ENCODE results near the gene RCAN1. TPM values are rescaled to one million over a fixed set of nuclear protein-coding genes. Genes with fewer than 3 reads are reported as not detected.

The RCAN1 gene
- total RNA-seq, 1 donor from 2014 or later = 22.1 TPM

DNA sequence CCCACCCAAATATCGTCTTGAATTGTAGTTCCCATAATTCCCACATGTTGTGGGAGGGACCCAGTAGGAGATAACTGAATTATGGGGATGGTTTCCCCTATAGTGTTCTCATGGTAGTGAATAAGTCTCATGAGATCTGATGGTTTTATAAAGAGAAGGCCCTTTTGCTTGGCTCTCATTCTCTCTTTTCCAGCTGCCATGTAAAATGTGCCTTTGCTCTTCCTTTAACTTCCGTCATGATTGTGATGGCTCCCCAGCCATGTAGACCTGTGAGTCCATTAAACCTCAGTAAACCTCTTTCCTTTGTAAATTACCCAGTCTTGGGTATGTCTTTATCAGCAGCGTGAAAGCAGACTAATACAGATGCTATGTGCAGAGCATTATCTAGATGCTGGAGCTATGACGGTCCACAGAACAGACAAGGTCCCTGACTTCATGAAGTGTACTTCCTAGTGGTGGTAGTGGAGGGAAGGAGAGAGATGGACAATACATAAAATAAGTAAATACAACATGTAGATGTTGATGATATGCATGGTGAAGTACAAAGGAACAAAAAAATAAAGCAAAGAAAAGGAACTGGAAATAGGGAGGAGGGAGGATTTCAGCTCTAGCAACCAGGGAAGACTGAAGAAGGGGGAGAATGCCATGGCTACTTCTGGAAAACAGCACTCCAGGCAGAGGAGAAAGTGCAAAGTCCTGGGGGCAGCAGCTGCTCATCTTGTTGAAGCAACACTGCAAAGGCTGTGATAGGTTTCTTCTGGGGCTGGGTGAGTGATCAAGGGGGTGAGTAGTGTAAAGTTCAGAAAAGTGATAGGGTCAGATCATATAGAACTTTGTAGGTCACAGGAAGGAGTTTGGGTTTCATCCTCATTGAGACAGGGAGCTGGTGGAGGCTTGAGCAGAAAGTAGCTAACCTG, 6.8 kb upstream of the RCAN1 start:
- Histone ChIP-seq H3K36me3 (ENCODE audit: control insufficient read depth, insufficient read depth, low read length) (no peaks in the 10 kb centered on the region), H3K4me3 (ENCODE audit: low read depth, low read length) (no peak overlapping the region), H3K27me3 (ENCODE audit: control insufficient read depth, insufficient read depth, low read length) (peaks cover 6% of the 10 kb centered on the region)
- TF ChIP-seq, protein P1, sequence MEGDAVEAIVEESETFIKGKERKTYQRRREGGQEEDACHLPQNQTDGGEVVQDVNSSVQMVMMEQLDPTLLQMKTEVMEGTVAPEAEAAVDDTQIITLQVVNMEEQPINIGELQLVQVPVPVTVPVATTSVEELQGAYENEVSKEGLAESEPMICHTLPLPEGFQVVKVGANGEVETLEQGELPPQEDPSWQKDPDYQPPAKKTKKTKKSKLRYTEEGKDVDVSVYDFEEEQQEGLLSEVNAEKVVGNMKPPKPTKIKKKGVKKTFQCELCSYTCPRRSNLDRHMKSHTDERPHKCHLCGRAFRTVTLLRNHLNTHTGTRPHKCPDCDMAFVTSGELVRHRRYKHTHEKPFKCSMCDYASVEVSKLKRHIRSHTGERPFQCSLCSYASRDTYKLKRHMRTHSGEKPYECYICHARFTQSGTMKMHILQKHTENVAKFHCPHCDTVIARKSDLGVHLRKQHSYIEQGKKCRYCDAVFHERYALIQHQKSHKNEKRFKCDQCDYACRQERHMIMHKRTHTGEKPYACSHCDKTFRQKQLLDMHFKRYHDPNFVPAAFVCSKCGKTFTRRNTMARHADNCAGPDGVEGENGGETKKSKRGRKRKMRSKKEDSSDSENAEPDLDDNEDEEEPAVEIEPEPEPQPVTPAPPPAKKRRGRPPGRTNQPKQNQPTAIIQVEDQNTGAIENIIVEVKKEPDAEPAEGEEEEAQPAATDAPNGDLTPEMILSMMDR (IDR thresholded peaks at IDR 0.05; ENCODE audit: insufficient read depth, low read length, severe bottlenecking) = no peak
- no peak for FAIRE-seq
- DNase-seq (ENCODE audit: low read depth) = no peak

DNA sequence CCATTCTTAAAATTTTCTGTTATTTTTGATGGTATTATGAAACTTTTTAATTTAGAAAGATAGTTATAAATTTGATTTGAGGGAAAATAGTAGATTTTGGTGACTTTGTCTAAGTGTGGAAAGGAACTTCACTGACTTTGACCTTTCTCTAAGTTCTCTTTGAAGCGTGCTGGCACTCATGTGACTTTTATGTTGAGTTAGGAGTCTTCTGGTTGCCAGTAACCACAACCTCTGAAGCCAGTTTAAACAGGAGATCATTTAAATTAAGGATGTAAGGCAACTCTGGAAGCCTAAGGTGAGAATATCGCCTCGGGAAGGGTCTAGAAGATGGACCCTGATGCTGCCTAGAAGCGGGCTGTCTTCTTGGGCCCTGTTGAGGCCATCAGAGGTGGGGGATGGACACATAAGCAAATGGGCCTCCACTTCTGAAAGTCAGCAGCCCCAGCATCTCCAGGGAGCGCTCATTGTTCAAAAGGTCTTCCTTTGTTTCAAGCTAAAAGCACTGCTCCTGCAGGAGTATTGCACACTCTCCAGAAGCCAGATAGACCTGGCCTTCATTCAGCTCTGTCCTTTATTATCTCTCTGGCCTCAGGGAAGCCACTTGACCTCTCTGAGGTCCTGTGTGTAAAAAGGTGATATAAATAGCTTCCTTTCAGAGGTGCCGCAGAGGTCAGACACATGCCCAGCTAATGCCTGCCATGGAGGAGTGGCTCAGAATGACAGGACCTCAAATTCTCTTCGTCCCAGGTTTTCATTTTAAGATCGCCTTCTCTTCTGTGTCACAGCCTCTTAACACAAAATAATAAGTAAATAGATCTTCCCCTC, 5.1 kb upstream of the RCAN1 start:
- Histone ChIP-seq H3K27me3 (ENCODE audit: control insufficient read depth, insufficient read depth, low read length) (peaks cover 4% of the 10 kb centered on the region), H3K4me3 (ENCODE audit: low read depth, low read length) (no peak overlapping the region), H3K36me3 (ENCODE audit: control insufficient read depth, insufficient read depth, low read length) (no peaks in the 10 kb centered on the region)
- no peak for DNase-seq (ENCODE audit: low read depth)
- no peak for FAIRE-seq
- TF ChIP-seq, protein P1 (IDR thresholded peaks at IDR 0.05; ENCODE audit: insufficient read depth, low read length, severe bottlenecking) = no peak

DNA sequence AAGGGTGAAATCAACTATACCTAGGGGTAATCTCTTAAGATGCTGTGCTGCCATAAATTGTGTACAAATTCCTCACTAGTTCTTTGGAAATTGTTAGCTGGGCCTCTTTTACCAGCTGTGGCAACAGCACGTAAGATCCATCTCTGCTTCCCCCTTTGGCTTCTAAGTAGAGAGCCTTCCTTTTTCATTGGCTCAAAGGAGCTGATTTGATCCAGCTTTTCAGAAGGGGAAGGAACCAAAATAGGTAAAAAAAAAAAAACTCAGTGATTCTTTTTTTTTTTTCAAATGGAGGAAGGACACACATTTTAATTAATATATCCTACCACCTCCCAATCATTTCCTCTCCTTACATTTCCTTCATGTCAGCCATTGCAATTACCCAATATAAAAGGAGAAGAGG, 4.0 kb upstream of the RCAN1 start:
- no peaks in the 10 kb centered on the region for H3K36me3 ChIP-seq (ENCODE audit: control insufficient read depth, insufficient read depth, low read length)
- TF ChIP-seq, protein P1 (IDR thresholded peaks at IDR 0.05; ENCODE audit: insufficient read depth, low read length, severe bottlenecking) = no peak
- H3K27me3 ChIP-seq (ENCODE audit: control insufficient read depth, insufficient read depth, low read length) = peaks cover 4% of the 10 kb centered on the region
- no peak overlapping the region for H3K4me3 ChIP-seq (ENCODE audit: low read depth, low read length)
- no peak for FAIRE-seq
- DNase-seq (ENCODE audit: low read depth) = no peak

DNA sequence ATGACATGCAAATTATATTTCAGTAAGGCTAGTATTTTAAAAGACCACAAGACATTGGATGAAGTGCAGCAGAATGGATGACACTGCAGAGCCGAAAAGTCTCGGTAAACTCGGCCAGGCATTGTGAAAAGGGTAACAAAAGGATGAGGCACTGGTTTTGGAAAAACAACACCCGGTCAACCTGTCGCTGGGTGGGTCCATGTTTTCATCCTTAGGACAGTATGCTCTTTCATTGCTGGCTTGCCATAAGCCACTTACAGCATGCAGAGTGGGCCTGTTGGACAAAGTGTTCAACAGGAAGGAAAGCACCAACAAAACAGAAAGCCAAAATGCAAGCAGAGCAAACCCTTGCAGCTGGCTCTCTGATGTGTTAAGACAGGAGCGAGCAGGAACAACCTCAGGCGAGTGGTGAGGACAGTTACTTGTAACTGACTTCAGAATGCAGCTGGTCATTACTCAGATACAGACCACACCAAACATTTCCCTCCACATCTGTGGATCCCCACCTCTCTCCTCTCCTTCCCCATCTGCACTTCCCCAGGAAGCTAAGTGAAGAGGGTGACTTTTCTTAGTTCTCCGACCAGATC, 2.9 kb upstream of the RCAN1 start:
- TF ChIP-seq, protein P1 (IDR thresholded peaks at IDR 0.05; ENCODE audit: insufficient read depth, low read length, severe bottlenecking) = no peak
- H3K27me3 ChIP-seq (ENCODE audit: control insufficient read depth, insufficient read depth, low read length) = peaks cover 4% of the 10 kb centered on the region
- DNase-seq (ENCODE audit: low read depth) (no peak), FAIRE-seq (no peak)
- H3K36me3 ChIP-seq (ENCODE audit: control insufficient read depth, insufficient read depth, low read length) = no peaks in the 10 kb centered on the region
- no peak overlapping the region for H3K4me3 ChIP-seq (ENCODE audit: low read depth, low read length)

DNA sequence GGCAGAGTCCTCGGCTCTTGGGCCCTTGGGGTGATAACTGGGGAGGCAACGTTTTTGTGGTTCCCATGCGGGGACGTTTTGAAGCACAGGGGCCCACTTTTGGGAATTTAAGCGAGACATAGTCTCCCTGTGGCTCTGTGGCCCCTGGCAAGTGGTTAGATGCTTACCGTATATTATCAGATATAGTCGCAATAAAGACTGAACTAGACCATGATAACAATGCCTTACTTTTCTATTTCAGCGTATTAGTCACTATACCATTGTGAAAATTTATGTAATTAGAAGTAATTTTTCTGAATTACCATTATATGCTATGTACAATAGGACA, 538 bp upstream of the RCAN1 start:
- Histone ChIP-seq H3K4me3 (ENCODE audit: low read depth, low read length) (peak overlapping the region; percentile 64), H3K36me3 (ENCODE audit: control insufficient read depth, insufficient read depth, low read length) (no peaks in the 10 kb centered on the region), H3K27me3 (ENCODE audit: control insufficient read depth, insufficient read depth, low read length) (peaks cover 2% of the 10 kb centered on the region)
- FAIRE-seq (no peak), DNase-seq (ENCODE audit: low read depth) (peak; percentile 11)
- TF ChIP-seq, protein P1 (IDR thresholded peaks at IDR 0.05; ENCODE audit: insufficient read depth, low read length, severe bottlenecking) = no peak
